Measurements from ENCODE around the gene PRUNE2.

PRUNE2 gene

GRCh38 chr9:76761448-76761847 lies 144.5 kb downstream of the PRUNE2 start:
- no peak overlapping the region for H2AK5ac ChIP-seq (ENCODE audit: low read length)
- H3K4me1 ChIP-seq (ENCODE audit: control insufficient read depth, low read depth, low read length), result no peaks in the 10 kb centered on the region
- H3K4me2 ChIP-seq (ENCODE audit: low read length), result no peak overlapping the region
- no peaks in the 10 kb centered on the region for H3K79me2 ChIP-seq (ENCODE audit: control insufficient read depth, insufficient read depth, low read length)
- no peak overlapping the region for H3K56ac ChIP-seq (ENCODE audit: low read length)
- no peaks in the 10 kb centered on the region for H3K36me3 ChIP-seq (ENCODE audit: control insufficient read depth, insufficient read depth, low read length)
- no peak overlapping the region for H3K27ac ChIP-seq (ENCODE audit: low read depth, low read length)
- no peak overlapping the region for H3K9ac ChIP-seq (ENCODE audit: low read length)
- H4K8ac ChIP-seq (ENCODE audit: low read depth, low read length), result no peak overlapping the region
- no peak for DNase-seq
- no peak overlapping the region for H2BK15ac ChIP-seq (replicated peaks; ENCODE audit: low read depth)
- no CpG with 5 or more reads among the region's 1 CpG for WGBS (ENCODE audit: extremely low coverage, insufficient coverage, low lambda C conversion rate)
- H3K23ac ChIP-seq (ENCODE audit: low read length), result no peak overlapping the region
- no peaks in the 10 kb centered on the region for H3K27me3 ChIP-seq (ENCODE audit: insufficient read depth, low read length, poor library complexity)
- H3K4ac ChIP-seq (ENCODE audit: low read depth, low read length), result no peak overlapping the region
- no peak overlapping the region for H2BK120ac ChIP-seq (ENCODE audit: low read depth, low read length)
- H2BK5ac ChIP-seq (ENCODE audit: low read length), result no peak overlapping the region
- no peak overlapping the region for H3K4me3 ChIP-seq (ENCODE audit: low read length)
- no peak overlapping the region for H4K5ac ChIP-seq (ENCODE audit: low read length)
- H3K18ac ChIP-seq (ENCODE audit: low read length), result no peak overlapping the region
- H3K79me1 ChIP-seq (ENCODE audit: low read length), result no peaks in the 10 kb centered on the region

DNA sequence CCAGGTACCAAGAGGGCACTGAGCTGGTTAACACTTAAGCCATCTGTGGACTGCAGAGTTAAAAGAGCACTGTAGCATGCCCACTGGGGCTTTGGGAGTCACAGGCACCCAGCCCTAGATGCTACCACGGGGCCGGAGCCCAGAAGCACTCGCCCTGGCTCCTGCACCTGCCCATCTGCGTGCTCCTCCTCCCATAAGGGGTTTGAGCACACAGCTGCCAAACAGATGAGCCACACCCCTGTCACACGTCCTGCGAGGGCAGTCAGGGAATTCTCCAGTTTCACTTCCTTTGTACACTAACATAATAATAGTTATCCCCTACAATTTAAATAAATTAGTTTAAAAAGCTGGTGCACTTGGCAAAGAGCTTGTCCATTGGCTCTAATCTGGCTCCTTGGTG lies 146.2 kb downstream of the PRUNE2 start:
- DNase-seq, result no peak
- no peak overlapping the region for H2AK5ac ChIP-seq (ENCODE audit: low read length)

DNA sequence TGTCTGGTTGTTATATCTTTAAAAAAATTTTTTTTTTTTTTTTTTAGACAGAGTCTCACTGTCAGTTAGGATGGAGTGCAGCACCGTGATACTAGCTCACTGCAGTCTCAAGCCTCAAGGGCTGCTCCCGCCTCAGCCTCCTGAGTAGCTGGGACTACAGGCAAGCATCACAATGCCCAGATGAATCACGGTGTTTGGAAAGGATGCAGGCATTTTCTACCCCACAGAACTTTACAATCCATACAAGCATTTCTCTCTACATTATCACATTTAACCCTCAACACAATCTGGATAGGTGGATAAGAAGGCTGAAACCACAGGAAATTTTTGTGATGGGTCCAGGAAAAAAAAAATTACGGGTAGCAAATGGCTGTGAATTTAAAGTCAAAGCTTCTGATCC lies 147.4 kb downstream of the PRUNE2 start:
- Histone ChIP-seq H2BK15ac (replicated peaks; ENCODE audit: low read depth) (no peak overlapping the region), H2BK120ac (ENCODE audit: low read depth, low read length) (no peak overlapping the region), H2AK5ac (ENCODE audit: low read length) (no peak overlapping the region), H3K4me1 (ENCODE audit: control insufficient read depth, low read depth, low read length) (no peaks in the 10 kb centered on the region), H3K4ac (ENCODE audit: low read depth, low read length) (no peak overlapping the region), H3K79me1 (ENCODE audit: low read length) (no peaks in the 10 kb centered on the region), H3K27ac (ENCODE audit: low read depth, low read length) (no peak overlapping the region), H3K18ac (ENCODE audit: low read length) (no peak overlapping the region), H2BK5ac (ENCODE audit: low read length) (no peak overlapping the region), H4K5ac (ENCODE audit: low read length) (no peak overlapping the region), H3K4me3 (ENCODE audit: low read length) (no peak overlapping the region), H4K8ac (ENCODE audit: low read depth, low read length) (no peak overlapping the region), H3K27me3 (ENCODE audit: insufficient read depth, low read length, poor library complexity) (no peaks in the 10 kb centered on the region), H3K79me2 (ENCODE audit: control insufficient read depth, insufficient read depth, low read length) (no peaks in the 10 kb centered on the region), H3K4me2 (ENCODE audit: low read length) (no peak overlapping the region), H3K9ac (ENCODE audit: low read length) (no peak overlapping the region), H3K56ac (ENCODE audit: low read length) (no peak overlapping the region), H3K36me3 (ENCODE audit: control insufficient read depth, insufficient read depth, low read length) (no peaks in the 10 kb centered on the region), H3K23ac (ENCODE audit: low read length) (no peak overlapping the region)
- no CpG with 5 or more reads among the region's 4 CpGs for WGBS (ENCODE audit: extremely low coverage, insufficient coverage, low lambda C conversion rate)
- DNase-seq, result no peak

More for the DNA sequence above, 146.2 kb downstream of the PRUNE2 start:
- Histone ChIP-seq H3K56ac (ENCODE audit: low read length) (no peak overlapping the region), H2BK15ac (replicated peaks; ENCODE audit: low read depth) (no peak overlapping the region), H3K36me3 (ENCODE audit: control insufficient read depth, insufficient read depth, low read length) (no peaks in the 10 kb centered on the region), H2BK120ac (ENCODE audit: low read depth, low read length) (no peak overlapping the region), H2BK5ac (ENCODE audit: low read length) (no peak overlapping the region), H4K5ac (ENCODE audit: low read length) (no peak overlapping the region), H3K18ac (ENCODE audit: low read length) (no peak overlapping the region), H3K4ac (ENCODE audit: low read depth, low read length) (no peak overlapping the region), H4K8ac (ENCODE audit: low read depth, low read length) (no peak overlapping the region), H3K4me2 (ENCODE audit: low read length) (no peak overlapping the region), H3K4me3 (ENCODE audit: low read length) (no peak overlapping the region), H3K79me1 (ENCODE audit: low read length) (no peaks in the 10 kb centered on the region), H3K27me3 (ENCODE audit: insufficient read depth, low read length, poor library complexity) (no peaks in the 10 kb centered on the region), H3K9ac (ENCODE audit: low read length) (no peak overlapping the region), H3K79me2 (ENCODE audit: control insufficient read depth, insufficient read depth, low read length) (no peaks in the 10 kb centered on the region), H3K27ac (ENCODE audit: low read depth, low read length) (no peak overlapping the region), H3K4me1 (ENCODE audit: control insufficient read depth, low read depth, low read length) (no peaks in the 10 kb centered on the region), H3K23ac (ENCODE audit: low read length) (no peak overlapping the region)
- WGBS (ENCODE audit: extremely low coverage, insufficient coverage, low lambda C conversion rate), result no CpG with 5 or more reads among the region's 6 CpGs

- Histone ChIP-seq H3K79me2 (ENCODE audit: control insufficient read depth, insufficient read depth, low read length) (no peaks in the 10 kb centered on the region), H2BK5ac (ENCODE audit: low read length) (no peak overlapping the region), H3K9ac (ENCODE audit: low read length) (no peak overlapping the region), H3K4me1 (ENCODE audit: control insufficient read depth, low read depth, low read length) (no peaks in the 10 kb centered on the region), H4K5ac (ENCODE audit: low read length) (no peak overlapping the region), H3K56ac (ENCODE audit: low read length) (no peak overlapping the region), H3K4me2 (ENCODE audit: low read length) (no peak overlapping the region), H2BK120ac (ENCODE audit: low read depth, low read length) (no peak overlapping the region), H3K36me3 (ENCODE audit: control insufficient read depth, insufficient read depth, low read length) (no peaks in the 10 kb centered on the region), H3K23ac (ENCODE audit: low read length) (no peak overlapping the region), H3K79me1 (ENCODE audit: low read length) (no peaks in the 10 kb centered on the region), H3K4ac (ENCODE audit: low read depth, low read length) (no peak overlapping the region), H4K8ac (ENCODE audit: low read depth, low read length) (no peak overlapping the region), H3K27ac (ENCODE audit: low read depth, low read length) (no peak overlapping the region), H3K18ac (ENCODE audit: low read length) (no peak overlapping the region), H2AK5ac (ENCODE audit: low read length) (no peak overlapping the region), H2BK15ac (replicated peaks; ENCODE audit: low read depth) (no peak overlapping the region), H3K4me3 (ENCODE audit: low read length) (no peak overlapping the region), H3K27me3 (ENCODE audit: insufficient read depth, low read length, poor library complexity) (no peaks in the 10 kb centered on the region)
- DNase-seq, result no peak
- WGBS (ENCODE audit: extremely low coverage, insufficient coverage, low lambda C conversion rate), result no CpG with 5 or more reads among the region's 3 CpGs
These were observed 148.8 kb downstream of the PRUNE2 start for GRCh38 chr9:76756941-76757673.

DNA sequence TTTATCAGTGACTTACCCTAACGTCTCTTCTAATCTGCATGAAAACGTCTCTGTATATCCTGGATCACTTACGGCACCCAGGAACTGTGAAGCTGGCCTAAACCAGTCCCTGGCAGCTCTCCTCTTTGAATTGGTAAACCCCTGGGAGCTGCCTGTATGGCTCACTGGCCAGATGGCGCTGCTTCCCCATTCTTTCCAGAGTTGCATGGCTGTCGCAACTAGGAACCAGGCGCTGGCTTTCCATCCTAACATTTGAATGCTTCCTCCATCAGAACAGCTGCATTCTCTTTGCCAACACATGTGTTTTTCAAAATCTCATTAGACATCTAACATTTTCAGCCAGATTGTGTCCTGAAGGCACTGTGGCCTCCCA lies 149.7 kb downstream of the PRUNE2 start:
- Histone ChIP-seq H2AK5ac (ENCODE audit: low read length) (no peak overlapping the region), H2BK120ac (ENCODE audit: low read depth, low read length) (no peak overlapping the region), H2BK5ac (ENCODE audit: low read length) (no peak overlapping the region), H3K4me3 (ENCODE audit: low read length) (no peak overlapping the region), H3K79me1 (ENCODE audit: low read length) (no peaks in the 10 kb centered on the region), H3K27me3 (ENCODE audit: insufficient read depth, low read length, poor library complexity) (no peaks in the 10 kb centered on the region), H4K5ac (ENCODE audit: low read length) (no peak overlapping the region), H3K4ac (ENCODE audit: low read depth, low read length) (no peak overlapping the region), H3K27ac (ENCODE audit: low read depth, low read length) (no peak overlapping the region), H3K4me2 (ENCODE audit: low read length) (no peak overlapping the region), H4K8ac (ENCODE audit: low read depth, low read length) (no peak overlapping the region), H3K36me3 (ENCODE audit: control insufficient read depth, insufficient read depth, low read length) (no peaks in the 10 kb centered on the region), H3K18ac (ENCODE audit: low read length) (no peak overlapping the region), H3K79me2 (ENCODE audit: control insufficient read depth, insufficient read depth, low read length) (no peaks in the 10 kb centered on the region), H3K56ac (ENCODE audit: low read length) (no peak overlapping the region), H2BK15ac (replicated peaks; ENCODE audit: low read depth) (no peak overlapping the region), H3K23ac (ENCODE audit: low read length) (no peak overlapping the region), H3K9ac (ENCODE audit: low read length) (no peak overlapping the region), H3K4me1 (ENCODE audit: control insufficient read depth, low read depth, low read length) (no peaks in the 10 kb centered on the region)
- DNase-seq, result peak; percentile 69
- no CpG with 5 or more reads among the region's 6 CpGs for WGBS (ENCODE audit: extremely low coverage, insufficient coverage, low lambda C conversion rate)

- Histone ChIP-seq H2AK5ac (ENCODE audit: low read length) (no peak overlapping the region), H3K27ac (ENCODE audit: low read depth, low read length) (no peak overlapping the region), H3K4me2 (ENCODE audit: low read length) (no peak overlapping the region), H4K5ac (ENCODE audit: low read length) (no peak overlapping the region), H3K23ac (ENCODE audit: low read length) (no peak overlapping the region), H2BK5ac (ENCODE audit: low read length) (no peak overlapping the region), H3K4me3 (ENCODE audit: low read length) (no peak overlapping the region), H2BK120ac (ENCODE audit: low read depth, low read length) (no peak overlapping the region), H3K9ac (ENCODE audit: low read length) (no peak overlapping the region), H3K79me1 (ENCODE audit: low read length) (no peaks in the 10 kb centered on the region), H3K27me3 (ENCODE audit: insufficient read depth, low read length, poor library complexity) (no peaks in the 10 kb centered on the region), H2BK15ac (replicated peaks; ENCODE audit: low read depth) (no peak overlapping the region), H3K18ac (ENCODE audit: low read length) (no peak overlapping the region), H3K56ac (ENCODE audit: low read length) (no peak overlapping the region), H3K4me1 (ENCODE audit: control insufficient read depth, low read depth, low read length) (no peaks in the 10 kb centered on the region), H3K36me3 (ENCODE audit: control insufficient read depth, insufficient read depth, low read length) (no peaks in the 10 kb centered on the region), H4K8ac (ENCODE audit: low read depth, low read length) (no peak overlapping the region), H3K4ac (ENCODE audit: low read depth, low read length) (no peak overlapping the region), H3K79me2 (ENCODE audit: control insufficient read depth, insufficient read depth, low read length) (no peaks in the 10 kb centered on the region)
- WGBS (ENCODE audit: extremely low coverage, insufficient coverage, low lambda C conversion rate), result no CpG with 5 or more reads among the region's 3 CpGs
- no peak for DNase-seq
These were observed 154.9 kb downstream of the PRUNE2 start for GRCh38 chr9:76751001-76751400.
